Gastroesophageal sphincter (tissue), 4 donors: ENCODE data around the gene RBM47. TPM values are rescaled to one million over a fixed set of nuclear protein-coding genes. Genes with fewer than 3 reads are reported as not detected.
A peak's percentile ranks its signal among the peaks of the same experiment; 100 is the strongest.

Source experiments
- ATAC-seq: fragments of 150-250 bp; one replicate; pipeline ENCODE4 v1.9.1; 2016; ENCODE audit warnings: mild to moderate bottlenecking, moderate library complexity
- H3K27ac ChIP-seq, 4 donors: fragments of 200-600 bp; sonication (generic) in 3 of 4; 1 replicate in 3 of 4; 2 replicates in 1 of 4; pipeline ENCODE4 v1.5.1; 2016 to 2019
- H3K27me3 ChIP-seq: fragments of 200-600 bp; sonication (generic); one replicate; pipeline ENCODE4 v1.5.1; 2019
- H3K36me3 ChIP-seq, 2 donors: fragments of 200-600 bp; sonication (generic); one replicate each; pipeline ENCODE4 v1.5.1; 2019; ENCODE audit warnings: control low read depth in 1 of 2
- H3K4me1 ChIP-seq, 3 donors: fragments of 200-600 bp; sonication (generic); 1 replicate in 2 of 3; 2 replicates in 1 of 3; pipeline ENCODE4 v1.5.1; 2016 to 2019; ENCODE audit warnings: control low read depth in 2 of 3
- H3K4me3 ChIP-seq, 2 donors: fragments of 200-600 bp; sonication (generic); one replicate each; pipeline ENCODE4 v1.5.1; 2019; ENCODE audit warnings: mild to moderate bottlenecking in 1 of 2, moderate library complexity in 1 of 2
- H3K9me3 ChIP-seq, 3 donors: fragments of 200-600 bp; sonication (generic); one replicate each; pipeline ENCODE4 v1.5.1; 2017 to 2019; ENCODE audit warnings: control low read depth in 2 of 3
- EP300 ChIP-seq: sonication (generic); formaldehyde crosslinking; IDR thresholded peaks from one replicate; pipeline ENCODE4 v1.6.1; 2017; ENCODE audit warnings: antibody characterized with exemption, mild to moderate bottlenecking
- POLR2A ChIP-seq, 2 donors: fragments of 450-650 bp; IDR thresholded peaks; one replicate each; pipeline ENCODE4 v1.6.1; 2017; ENCODE audit warnings: antibody characterized with exemption in 2 of 2, mild to moderate bottlenecking in 2 of 2, moderate library complexity in 1 of 2
- POLR2AphosphoS5 ChIP-seq: sonication (generic); formaldehyde crosslinking; IDR thresholded peaks from one replicate; pipeline ENCODE4 v1.6.1; 2017; ENCODE audit warnings: antibody characterized with exemption
- WGBS, 2 donors: methylation state at CpG; one replicate each; pipeline ENCODE4 v1.1.5; 2018; ENCODE audit warnings: low coverage in 1 of 2; 5-methylcytosine and 5-hydroxymethylcytosine counted together
- total RNA-seq, 4 donors: library from RNA; depleted of rRNA; stranded (reverse); fragments of >200 nt; gene quantifications; one replicate each; pipeline ENCODE4 v1.1.0, GENCODE V29; 2016
- TF ChIP-seq, protein P1 (sequence below), 4 experiments: fragments of 200-600 bp in 2 of 4; fragments of 450-650 bp in 2 of 4; sonication (generic) in 1 of 4; IDR thresholded peaks; one replicate each; pipeline ENCODE4 v1.5.1; 2017 to 2019; ENCODE audit warnings: antibody characterized with exemption in 4 of 4, mild to moderate bottlenecking in 2 of 4, moderate library complexity in 2 of 4

The RBM47 gene
- total RNA-seq, 4 donors from 2014 or later: 9.1 to 36.9 (median 26.4) TPM

DNA sequence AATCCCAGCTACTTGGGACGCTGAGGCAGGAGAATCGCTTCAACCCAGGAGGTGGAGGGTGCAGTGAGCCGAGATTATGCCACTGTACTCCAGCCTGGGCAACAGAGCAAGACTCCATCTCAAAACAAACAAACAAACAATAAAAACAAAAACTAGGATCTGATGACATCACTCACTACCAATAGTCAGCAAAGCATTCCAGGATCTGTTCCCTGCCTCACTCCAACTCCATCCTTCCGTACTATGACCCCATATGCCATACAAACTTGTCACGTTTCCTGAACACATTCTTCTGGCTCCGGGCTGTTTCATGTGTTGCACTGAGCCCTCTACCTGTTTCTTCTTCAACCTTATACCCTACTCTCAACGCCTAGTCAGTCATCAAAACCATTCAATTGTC, 47.3 kb downstream of the RBM47 start:
- peaks cover 0 to under 1% (median 0%) of the 10 kb centered on the region in 3 donors for H3K4me1 ChIP-seq
- no peaks in the 10 kb centered on the region for H3K9me3 ChIP-seq
- WGBS, 2 donors: 93 to 100% methylated on average over 5 to 7 of the region's 7 CpGs
- H3K4me3 ChIP-seq: no peak overlapping the region
- no peak overlapping the region for H3K27ac ChIP-seq
- no peaks in the 10 kb centered on the region for H3K27me3 ChIP-seq
- ATAC-seq: no peak
- no peaks in the 10 kb centered on the region for H3K36me3 ChIP-seq
- TF ChIP-seq POLR2AphosphoS5 (no peak), POLR2A (IDR thresholded peaks at IDR 0.05) (no peak), EP300 (no peak)
- TF ChIP-seq, protein P1, sequence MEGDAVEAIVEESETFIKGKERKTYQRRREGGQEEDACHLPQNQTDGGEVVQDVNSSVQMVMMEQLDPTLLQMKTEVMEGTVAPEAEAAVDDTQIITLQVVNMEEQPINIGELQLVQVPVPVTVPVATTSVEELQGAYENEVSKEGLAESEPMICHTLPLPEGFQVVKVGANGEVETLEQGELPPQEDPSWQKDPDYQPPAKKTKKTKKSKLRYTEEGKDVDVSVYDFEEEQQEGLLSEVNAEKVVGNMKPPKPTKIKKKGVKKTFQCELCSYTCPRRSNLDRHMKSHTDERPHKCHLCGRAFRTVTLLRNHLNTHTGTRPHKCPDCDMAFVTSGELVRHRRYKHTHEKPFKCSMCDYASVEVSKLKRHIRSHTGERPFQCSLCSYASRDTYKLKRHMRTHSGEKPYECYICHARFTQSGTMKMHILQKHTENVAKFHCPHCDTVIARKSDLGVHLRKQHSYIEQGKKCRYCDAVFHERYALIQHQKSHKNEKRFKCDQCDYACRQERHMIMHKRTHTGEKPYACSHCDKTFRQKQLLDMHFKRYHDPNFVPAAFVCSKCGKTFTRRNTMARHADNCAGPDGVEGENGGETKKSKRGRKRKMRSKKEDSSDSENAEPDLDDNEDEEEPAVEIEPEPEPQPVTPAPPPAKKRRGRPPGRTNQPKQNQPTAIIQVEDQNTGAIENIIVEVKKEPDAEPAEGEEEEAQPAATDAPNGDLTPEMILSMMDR (IDR thresholded peaks at IDR 0.05): no peak

DNA sequence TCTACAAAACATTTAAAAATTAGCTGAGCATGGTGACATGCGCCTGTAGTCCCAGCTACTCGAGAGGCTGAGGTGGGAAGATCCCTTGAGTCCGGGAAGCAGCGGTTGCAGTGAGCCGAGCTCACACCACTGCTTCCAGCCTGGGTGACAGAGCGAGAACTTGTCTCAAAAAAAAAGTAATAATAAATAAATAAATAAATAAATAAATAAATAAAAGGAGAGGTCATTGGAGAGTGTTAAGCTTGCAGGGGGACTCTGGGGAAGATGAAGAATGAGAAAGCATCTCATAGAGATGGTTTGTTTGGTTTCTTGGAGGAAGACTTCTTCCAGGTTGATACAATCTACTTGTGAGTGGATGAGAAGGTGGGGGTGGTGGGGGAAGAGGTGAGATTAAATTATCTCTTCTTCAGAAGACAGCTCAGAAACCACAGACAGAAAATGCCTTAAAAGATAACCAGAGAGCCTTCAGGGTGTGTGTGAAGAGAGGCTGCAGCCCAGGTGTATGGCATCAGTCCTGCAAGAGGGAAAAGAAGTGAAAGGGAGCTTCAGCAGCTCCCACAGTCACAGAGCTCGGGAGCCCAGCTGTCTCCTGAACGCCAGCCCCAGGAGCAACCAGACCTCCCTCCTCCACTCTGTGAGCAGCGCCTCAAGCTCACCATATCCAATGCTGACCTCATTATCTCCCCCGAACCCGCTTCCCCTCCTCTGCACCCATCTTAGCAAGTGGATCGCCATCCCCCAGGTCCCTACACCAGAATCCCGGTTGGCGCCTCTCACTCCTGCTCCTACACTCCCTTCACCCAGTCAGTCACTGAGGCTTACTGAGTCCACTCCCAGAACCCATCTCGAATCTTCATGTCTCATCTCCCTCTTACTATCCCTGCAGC, 48.2 kb downstream of the RBM47 start:
- 75 to 76% methylated on average over 8 to 12 of the region's 15 CpGs for WGBS, 2 donors

DNA sequence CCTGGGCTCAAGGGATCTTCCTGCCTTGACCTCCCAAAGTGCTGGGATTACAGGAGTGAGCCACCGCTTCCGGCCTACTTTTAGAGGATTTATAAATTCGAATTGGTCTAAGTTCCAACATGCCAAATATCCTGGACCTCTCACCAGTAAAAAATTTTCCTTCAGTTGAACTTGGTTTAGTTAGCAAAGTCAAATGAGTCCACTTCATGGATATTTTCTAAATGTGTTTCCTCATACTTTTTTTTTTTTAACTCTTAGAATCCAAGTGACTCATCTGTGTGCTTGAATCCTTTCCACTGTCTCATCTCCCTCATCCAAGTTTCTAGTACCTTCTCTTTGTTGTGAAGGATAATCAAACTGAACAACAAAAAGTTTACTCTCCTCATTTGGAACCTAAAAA, 49.7 kb downstream of the RBM47 start:
- H3K9me3 ChIP-seq: no peaks in the 10 kb centered on the region
- TF ChIP-seq EP300 (no peak), POLR2A (IDR thresholded peaks at IDR 0.05) (no peak), POLR2AphosphoS5 (no peak)
- TF ChIP-seq, protein P1 (IDR thresholded peaks at IDR 0.05): no peak
- whole genome bisulfite sequencing, 2 donors: 44 to 79% methylated on average over 3 of the region's 3 CpGs
- ATAC-seq: no peak
- no peaks in the 10 kb centered on the region for H3K27me3 ChIP-seq
- H3K4me1 ChIP-seq: peaks cover 0 to 15% (median 0%) of the 10 kb centered on the region in 3 donors
- H3K27ac ChIP-seq: no peak overlapping the region
- no peaks in the 10 kb centered on the region for H3K36me3 ChIP-seq
- H3K4me3 ChIP-seq: no peak overlapping the region

More for the DNA sequence above, 48.2 kb downstream of the RBM47 start:
- Histone ChIP-seq H3K4me1 (peaks cover 0 to 10% (median 0%) of the 10 kb centered on the region in 3 donors), H3K36me3 (no peaks in the 10 kb centered on the region), H3K4me3 (no peak overlapping the region), H3K9me3 (no peaks in the 10 kb centered on the region), H3K27ac (no peak overlapping the region), H3K27me3 (no peaks in the 10 kb centered on the region)
- no peak for ATAC-seq
- TF ChIP-seq, protein P1 (IDR thresholded peaks at IDR 0.05): no peak
- TF ChIP-seq POLR2A (IDR thresholded peaks at IDR 0.05) (no peak), EP300 (no peak), POLR2AphosphoS5 (no peak)

DNA sequence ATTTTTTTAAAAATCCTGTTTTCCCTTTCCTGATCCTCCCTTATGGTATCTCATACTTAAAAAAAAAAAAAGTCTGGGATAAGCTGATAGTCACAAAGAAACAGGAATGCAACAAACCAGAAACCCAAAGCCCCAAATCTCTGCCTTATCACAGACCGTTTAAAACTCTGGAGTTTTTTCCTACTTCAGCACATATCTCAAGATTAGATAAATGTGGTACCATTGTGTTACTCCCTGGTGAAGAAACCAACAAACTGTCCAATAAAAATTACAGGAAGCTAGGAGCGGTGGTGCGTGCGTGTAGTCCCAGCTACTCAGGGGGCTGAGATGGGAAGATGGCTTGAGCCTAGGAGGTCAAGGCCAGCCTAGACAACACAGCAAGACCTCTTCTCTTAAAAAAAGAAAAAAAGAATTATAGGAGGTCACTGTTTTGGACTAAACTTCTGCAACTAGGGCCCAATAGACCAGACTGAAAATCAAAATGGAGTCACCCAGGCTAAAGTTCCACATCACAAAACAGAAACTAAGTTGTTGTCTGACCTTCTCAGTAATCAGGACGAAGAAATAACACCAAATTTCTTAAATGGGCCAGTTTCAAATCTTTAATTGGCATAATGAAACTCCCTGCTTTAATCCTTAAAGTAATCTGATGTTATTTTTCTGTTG, 51.9 kb downstream of the RBM47 start:
- Histone ChIP-seq H3K4me1 (peaks cover 0 to 15% (median 0%) of the 10 kb centered on the region in 3 donors), H3K27ac (peak overlapping the region in 2 of 4 donors; percentile 40 to 45), H3K4me3 (no peak overlapping the region), H3K36me3 (no peaks in the 10 kb centered on the region), H3K9me3 (no peaks in the 10 kb centered on the region), H3K27me3 (no peaks in the 10 kb centered on the region)
- 82 to 85% methylated on average over 5 of the region's 5 CpGs for WGBS, 2 donors
- ATAC-seq: no peak
- no peak for TF ChIP-seq POLR2AphosphoS5
- TF ChIP-seq, protein P1 (IDR thresholded peaks at IDR 0.05): no peak
- TF ChIP-seq POLR2A (IDR thresholded peaks at IDR 0.05): no peak
- no peak for TF ChIP-seq EP300
